Lung (tissue), 5 donors: Measurements from ENCODE around the gene PLB1. TPM values are rescaled to one million over a fixed set of nuclear protein-coding genes. Genes with fewer than 3 reads are reported as not detected.

ENCODE experiments used
- polyA plus RNA-seq, 2 donors: library from polyadenylated mRNA; stranded (reverse); fragments of 200-250 nt; gene quantifications; one replicate each; pipeline ENCODE4 v1.2.1, GENCODE V29; 2013
- small RNA-seq: library from RNA; depleted of rRNA; stranded (forward); fragments of <200 nt; gene quantifications from one replicate; pipeline ENCODE3, GENCODE V24; 2014; ENCODE audit warnings: low replicate concordance
- total RNA-seq, 2 donors: library from RNA; depleted of rRNA in 1 of 2; stranded (reverse); fragments of >200 nt in 1 of 2; gene quantifications; one replicate each; pipeline ENCODE4 v1.2.1, GENCODE V29; 2014 to 2021
- donor health status: Bipolar disorder and iron deficiency.
- donor health status: healthy.
- donor health status: DM: yes; HTN: yes; CAD: no.

The PLB1 gene
- total and polyA plus RNA-seq, 4 donors: 1.0 to 10.3 (median 6.7) TPM

Small RNA genes lying within 50 kb of the gene (small RNA-seq; reads per million reads assigned to genes)
- not detected for gene RNA5SP89
- gene SNRPGP7: not detected

Other genes starting within 250 kb of the PLB1 start
- 10 to 100 TPM; 40.0 to 97.0 TPM for gene FOSL2, start 103.2 kb upstream of the PLB1 start, total RNA-seq
- gene FOSL2, start 103.2 kb upstream of the PLB1 start, polyA plus RNA-seq: 10 to 100 TPM; 23.5 to 97.9 TPM